Omental fat pad (tissue), 4 donors: ENCODE results near the gene DCC. TPM values are rescaled to one million over a fixed set of nuclear protein-coding genes. Genes with fewer than 3 reads are reported as not detected.

Experiments used
- ATAC-seq: fragments of 150-250 bp; one replicate; pipeline ENCODE4 v1.9.1; 2016; ENCODE audit warnings: mild to moderate bottlenecking, moderate library complexity; ENCODE audit not compliant: low FRiP score
- DNase-seq: peaks from one replicate; pipeline ENCODE4 v3.0.0-alpha.2; 2019; ENCODE audit warnings: low spot score
- CTCF ChIP-seq, 3 donors: fragments of 450-650 bp; IDR thresholded peaks; one replicate each; pipeline ENCODE4 v1.5.1; 2016 to 2017; ENCODE audit warnings: antibody characterized with exemption in 3 of 3, mild to moderate bottlenecking in 3 of 3, moderate library complexity in 2 of 3
- total RNA-seq, 4 donors: library from RNA; depleted of rRNA; stranded (reverse); fragments of >200 nt; gene quantifications; one replicate each; pipeline ENCODE4 v1.1.0, GENCODE V29; 2016

The DCC gene
- total RNA-seq, 4 donors from 2014 or later, result 0.12 to 0.63 TPM; not detected in 2

- no peak for ATAC-seq
- TF ChIP-seq CTCF (IDR thresholded peaks at IDR 0.05), result no peak
- DNase-seq, result no peak
These were observed 360.8 kb downstream of the DCC start for GRCh38 chr18:52700816-52701215.

- no peak for TF ChIP-seq CTCF (IDR thresholded peaks at IDR 0.05)
- DNase-seq, result no peak
- ATAC-seq, result no peak
These were observed 361.4 kb downstream of the DCC start for GRCh38 chr18:52701219-52701935.

GRCh38 chr18:52715421-52715820 lies 375.4 kb downstream of the DCC start:
- DNase-seq (no peak), ATAC-seq (no peak)
- no peak for TF ChIP-seq CTCF (IDR thresholded peaks at IDR 0.05)

- no peak for TF ChIP-seq CTCF (IDR thresholded peaks at IDR 0.05)
These were observed 376.0 kb downstream of the DCC start for GRCh38 chr18:52715991-52716390.

GRCh38 chr18:52716973-52717372 lies 377.0 kb downstream of the DCC start:
- no peak for DNase-seq
- ATAC-seq, result no peak
- no peak for TF ChIP-seq CTCF (IDR thresholded peaks at IDR 0.05)

More at GRCh38 chr18:52715991-52716390, 376.0 kb downstream of the DCC start:
- no peak for ATAC-seq
- DNase-seq, result no peak

- TF ChIP-seq CTCF (IDR thresholded peaks at IDR 0.05), result no peak
- no peak for DNase-seq
- ATAC-seq, result no peak
These were observed 382.9 kb downstream of the DCC start for GRCh38 chr18:52722904-52723303.

GRCh38 chr18:52723550-52723970 lies 383.6 kb downstream of the DCC start:
- ATAC-seq, result no peak
- no peak for DNase-seq
- no peak for TF ChIP-seq CTCF (IDR thresholded peaks at IDR 0.05)
